ENCODE data around the gene TFF3.

Gene TFF3

DNA sequence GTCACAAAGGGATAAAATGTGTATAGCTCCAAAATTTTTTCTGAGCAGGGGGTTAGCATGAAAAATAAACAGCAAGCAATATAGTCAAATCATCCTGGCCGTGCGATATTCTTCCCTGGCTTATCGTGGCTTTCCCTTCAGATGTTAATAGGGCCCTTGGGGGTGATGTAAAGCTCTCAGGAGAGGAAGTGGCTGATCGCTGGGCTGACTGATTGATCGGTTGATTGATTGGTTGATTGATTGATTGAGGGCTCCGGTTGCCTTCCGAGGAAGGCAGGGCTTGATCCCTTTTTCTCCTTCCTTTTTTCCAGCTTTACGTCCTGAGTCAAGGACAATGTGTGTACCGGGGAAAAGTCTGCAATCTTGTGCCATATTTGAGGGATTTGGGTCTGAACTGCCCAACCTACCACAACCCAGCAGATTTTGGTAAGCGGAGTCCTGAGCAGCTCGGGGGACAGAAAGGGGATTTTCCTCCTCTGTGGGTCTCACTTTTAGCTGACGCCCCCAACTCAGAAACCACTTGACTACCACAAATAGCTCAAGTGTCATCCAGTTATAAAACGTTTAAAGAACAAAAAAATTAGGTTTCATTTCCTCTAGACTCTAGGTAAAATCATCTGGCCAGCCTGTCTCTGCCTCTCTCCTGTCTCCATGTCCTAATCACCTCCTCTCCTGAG, 29.5 kb downstream of the TFF3 start:
- no peak for DNase-seq

DNA sequence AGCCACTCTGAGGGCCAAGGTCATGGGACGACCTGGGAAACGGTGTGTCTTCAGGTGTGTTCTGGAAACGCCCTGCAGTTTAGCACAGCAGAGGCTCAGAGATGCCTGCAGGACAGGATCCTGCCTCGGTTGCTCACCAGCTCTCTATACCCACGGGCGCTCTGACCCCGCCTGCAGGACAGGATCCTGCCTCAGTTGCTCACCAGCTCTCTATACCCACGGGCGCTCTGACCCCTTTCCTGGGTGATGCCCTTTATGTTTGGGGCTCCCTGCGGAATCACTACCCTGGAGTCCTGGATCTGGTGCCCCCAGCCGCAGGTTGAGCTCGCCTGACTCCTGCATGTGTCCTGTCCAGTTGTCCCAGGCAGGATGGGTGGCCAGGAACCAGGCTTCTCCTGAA, 32.5 kb downstream of the TFF3 start:
- no peak for DNase-seq

DNA sequence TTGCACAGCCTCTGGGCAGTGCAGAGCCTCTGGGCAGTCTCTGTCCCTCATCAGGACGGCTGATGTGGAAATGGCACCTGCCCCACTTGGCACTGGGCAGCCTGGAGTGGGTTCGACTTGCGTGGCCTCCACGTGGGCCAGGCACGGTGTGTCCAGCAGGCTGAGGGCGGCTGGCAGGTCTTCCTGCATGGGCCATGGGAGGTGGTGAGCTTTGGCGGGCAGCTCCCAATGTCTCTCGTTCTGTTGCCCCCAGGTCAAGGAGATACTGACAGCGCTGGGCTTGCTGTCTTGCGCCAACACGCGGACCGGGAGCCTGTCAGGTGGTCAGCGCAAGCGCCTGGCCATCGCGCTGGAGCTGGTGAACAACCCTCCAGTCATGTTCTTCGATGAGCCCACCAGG, 33.2 kb downstream of the TFF3 start:
- DNase-seq: no peak

DNA sequence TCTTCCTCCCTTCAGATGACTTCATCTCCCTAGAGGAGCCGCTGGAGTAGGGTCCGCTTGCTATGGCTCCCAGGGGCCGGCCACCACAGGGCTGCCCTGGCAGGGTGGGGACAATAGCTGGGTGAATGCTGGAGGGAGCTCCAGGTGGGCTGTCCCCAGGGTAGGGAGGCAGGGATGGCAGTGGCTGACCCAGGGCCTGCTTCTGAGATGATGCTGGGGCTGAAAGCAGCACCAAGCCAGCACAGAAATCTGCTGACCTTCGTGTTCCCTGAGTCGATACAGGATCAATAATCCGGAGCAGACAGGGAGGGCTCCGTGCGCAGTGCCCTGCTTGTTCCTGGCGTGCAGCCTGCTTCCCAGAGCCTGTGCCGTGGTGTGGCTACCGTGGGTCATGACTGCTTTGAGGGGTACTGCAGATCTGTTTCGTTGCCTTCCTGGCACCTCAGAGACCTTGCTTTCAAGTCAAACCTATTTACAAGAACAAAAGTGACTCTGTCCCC, 34.0 kb downstream of the TFF3 start:
- DNase-seq: no peak

DNA sequence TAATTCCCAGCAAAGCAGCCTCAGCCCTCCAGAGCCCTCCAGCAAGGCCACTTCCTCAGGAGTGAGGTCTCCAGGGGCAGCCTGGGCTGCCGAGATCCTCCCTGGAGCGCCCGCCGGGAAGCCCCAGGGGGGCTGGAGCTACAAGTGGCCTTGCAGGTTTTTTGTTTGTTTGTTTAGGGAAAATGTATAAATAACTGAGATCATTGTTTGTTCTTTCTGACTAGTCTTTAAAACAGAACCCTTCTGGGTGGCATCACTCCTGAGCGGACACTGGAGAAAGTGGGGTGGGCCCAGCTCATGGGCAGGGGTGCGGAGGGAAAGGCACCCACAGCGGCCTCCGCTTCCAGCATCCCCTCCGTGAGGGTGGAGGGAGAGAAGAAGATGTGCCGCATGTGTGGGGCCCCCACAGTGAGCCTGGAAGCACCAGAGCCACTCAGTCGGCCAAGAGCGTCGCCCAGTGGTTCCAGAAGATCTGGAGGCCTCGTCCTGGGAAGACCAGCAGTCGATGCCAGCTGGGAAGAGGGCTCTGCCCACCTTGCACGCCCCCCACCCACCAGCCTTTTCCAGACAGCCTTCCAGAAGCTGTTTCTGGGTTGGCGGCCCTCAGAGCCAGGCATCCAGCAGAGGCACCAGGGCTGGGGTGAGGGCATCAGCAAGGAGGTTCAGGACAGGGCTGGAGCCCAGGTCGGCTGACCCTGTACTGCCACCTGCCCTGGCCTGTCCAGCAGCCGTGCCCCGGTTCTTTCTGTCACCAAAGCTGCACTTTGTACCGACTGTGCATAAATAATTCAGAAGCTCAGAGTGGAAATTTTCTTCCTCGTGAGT, 34.6 kb downstream of the TFF3 start:
- no peak for DNase-seq

DNA sequence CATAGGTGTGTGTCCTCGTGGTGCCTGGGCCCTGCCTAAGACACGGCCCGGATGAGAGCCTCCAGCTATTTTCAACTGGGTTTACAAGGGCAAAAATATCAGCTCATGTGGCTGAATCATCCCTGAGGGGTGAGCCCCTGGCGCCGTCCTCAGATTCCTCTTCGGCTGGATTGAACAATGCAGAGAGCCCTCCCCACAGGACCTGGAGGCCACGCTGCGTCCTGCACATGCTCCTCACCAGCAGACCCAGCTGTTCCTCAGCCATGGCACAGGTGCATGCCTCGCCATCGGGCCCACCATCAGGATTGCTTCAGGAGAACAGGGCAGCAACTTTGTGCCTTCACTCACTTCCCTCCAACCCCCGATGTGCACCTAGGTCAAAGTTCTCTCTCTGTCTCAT, 35.3 kb downstream of the TFF3 start:
- DNase-seq: no peak

DNA sequence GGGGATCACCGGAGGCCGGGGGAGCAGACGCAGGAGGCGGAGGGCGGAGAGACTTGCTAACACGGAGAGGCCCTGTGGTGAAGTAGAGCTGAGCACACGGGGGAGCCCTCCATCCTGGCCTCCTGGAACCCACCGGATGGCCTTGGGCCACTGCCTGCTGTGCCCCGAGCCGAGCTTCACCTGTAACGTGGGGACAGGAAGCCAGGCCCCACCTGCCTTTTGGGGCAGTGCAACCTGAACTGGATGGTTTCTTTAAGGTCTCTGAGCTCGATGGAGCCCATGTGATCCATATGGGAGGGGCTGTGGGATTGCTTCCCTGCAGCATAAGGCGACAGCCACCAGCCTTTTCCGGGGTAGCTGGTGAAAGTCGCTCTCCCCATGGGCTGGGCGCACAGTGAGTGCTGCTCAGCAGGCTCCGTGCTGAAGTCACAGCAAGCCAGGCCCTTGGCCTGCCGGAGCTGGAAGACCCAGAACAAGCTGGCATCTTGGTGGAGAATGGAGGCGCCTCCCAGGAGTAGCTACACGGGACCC, 35.8 kb downstream of the TFF3 start:
- DNase-seq: no peak

DNA sequence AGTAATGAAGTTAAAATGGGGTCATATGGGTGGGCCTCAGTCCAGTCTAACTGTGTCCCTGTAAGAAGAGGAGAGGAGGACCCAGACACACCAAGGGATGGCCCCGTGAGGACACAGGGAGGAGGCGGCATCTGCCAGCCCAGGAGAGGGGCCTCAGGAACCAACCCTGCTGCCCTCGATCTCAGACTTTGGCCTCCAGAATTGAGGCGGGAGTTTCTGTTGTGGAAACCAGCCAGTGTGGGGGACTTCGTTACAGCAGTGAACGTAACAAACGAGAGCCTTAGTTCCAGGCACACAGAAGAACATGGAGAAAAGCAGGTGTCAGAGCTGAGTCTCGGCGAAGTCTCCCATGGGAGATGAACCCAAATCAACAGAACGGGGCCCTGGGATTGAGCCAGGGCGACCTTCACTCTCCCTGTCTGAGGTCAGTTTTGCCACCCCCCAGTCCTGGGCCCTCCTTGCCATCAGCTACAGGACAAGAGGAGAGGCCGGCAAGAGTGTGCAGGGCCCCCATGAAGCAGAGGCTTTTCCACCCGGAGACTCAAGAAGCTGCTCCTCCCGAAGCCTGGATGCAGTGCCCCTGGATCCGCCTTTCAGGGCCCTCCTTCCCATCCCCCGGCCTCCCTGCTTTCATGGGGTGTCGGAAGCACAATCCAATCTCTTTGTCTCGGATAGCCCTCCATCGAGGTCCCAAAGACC, 36.6 kb downstream of the TFF3 start:
- DNase-seq: no peak

DNA sequence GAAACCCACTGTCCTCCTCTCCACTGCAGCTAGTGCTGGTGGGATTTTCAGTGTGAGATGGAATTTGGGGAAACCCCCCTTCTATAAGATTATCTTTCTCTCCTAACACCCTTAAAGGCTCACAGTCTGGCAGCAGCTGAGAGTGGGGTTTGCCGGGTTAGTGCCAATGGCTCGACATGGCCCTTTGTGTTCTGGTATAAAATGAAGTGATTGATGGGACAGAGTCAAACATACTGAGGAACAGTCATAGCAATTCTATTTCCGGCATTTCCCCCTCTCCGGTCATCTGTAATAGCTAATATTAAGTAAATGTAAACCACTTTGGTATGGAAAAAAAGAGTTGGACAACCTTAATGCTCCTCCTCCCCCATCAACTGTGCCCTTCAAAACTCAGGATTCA, 37.6 kb downstream of the TFF3 start:
- DNase-seq: no peak

DNA sequence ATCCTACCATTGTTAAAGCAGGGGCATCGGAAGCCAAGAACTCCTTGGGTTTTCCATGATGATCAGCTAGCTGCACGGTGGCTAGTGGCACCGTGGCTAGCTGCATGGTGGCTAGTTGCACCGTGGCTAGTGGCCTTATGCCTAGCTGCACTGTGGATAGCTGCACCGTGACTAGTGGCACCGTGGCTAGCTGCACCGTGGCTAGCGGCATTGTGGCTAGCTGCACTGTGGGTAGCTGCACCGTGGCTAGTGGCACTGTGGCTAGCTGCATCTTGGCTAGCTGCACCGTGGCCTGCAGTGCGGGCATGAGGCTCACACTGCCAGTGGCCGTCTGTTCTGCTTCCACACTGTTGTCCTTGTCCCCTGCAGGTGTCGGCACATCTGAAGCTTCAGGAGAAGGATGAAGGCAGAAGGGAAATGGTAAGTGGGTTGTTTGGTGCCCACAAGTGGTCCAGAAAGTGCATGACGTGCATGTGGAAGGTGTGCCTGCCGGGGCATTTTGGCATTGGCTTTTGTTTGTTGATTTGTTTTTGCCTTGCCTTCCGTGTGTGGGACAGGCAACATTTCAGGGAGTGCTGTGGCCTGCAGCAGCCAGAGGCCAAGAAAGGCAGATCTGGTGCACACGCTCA, 38.6 kb downstream of the TFF3 start:
- no peak for DNase-seq

DNA sequence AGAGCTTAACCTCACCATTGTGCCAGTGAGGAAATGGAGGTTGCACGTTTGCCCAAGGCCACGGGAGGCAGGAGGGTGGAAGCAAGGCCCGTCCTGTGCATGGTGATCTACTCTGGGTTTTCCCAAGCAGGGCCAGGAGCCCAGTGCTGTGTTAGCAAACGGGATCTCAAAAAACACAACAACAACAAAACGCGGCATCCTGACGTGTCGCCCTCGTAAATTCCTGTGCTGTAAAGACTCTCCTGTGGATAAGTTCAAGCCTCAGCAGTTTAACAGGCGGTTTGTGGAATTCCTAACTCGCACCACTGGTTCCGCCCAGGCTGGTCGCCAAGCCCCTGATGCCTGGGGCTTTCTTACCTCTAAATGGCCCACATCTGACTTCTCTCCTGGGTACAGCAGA, 39.1 kb downstream of the TFF3 start:
- DNase-seq: no peak

DNA sequence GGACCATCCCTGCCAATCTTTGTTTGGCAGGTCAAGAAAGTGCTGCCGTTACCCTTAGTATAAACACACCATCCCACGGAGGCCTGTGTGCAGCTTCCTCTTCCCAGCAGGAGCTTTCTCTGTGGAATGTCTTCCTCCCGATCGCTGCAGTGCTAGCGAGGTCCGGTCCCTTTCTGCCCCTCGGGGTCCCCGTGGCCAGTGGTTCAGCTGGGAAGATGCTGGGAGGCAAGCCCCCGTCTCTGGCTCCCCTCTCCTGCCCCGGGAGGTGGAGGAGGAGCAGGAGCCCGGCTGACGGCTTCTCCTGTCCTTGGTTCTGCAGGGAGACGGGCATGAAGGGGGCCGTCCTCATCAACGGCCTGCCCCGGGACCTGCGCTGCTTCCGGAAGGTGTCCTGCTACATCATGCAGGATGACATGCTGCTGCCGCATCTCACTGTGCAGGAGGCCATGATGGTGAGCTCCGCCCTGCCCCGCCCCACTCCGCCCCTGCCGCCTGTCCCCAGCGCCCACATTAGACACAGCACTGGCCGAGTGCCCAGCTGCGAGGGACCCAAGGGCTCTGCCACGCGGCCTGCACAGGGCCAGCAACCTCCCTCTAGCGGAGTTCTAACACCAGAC, 42.1 kb downstream of the TFF3 start:
- DNase-seq: no peak

DNA sequence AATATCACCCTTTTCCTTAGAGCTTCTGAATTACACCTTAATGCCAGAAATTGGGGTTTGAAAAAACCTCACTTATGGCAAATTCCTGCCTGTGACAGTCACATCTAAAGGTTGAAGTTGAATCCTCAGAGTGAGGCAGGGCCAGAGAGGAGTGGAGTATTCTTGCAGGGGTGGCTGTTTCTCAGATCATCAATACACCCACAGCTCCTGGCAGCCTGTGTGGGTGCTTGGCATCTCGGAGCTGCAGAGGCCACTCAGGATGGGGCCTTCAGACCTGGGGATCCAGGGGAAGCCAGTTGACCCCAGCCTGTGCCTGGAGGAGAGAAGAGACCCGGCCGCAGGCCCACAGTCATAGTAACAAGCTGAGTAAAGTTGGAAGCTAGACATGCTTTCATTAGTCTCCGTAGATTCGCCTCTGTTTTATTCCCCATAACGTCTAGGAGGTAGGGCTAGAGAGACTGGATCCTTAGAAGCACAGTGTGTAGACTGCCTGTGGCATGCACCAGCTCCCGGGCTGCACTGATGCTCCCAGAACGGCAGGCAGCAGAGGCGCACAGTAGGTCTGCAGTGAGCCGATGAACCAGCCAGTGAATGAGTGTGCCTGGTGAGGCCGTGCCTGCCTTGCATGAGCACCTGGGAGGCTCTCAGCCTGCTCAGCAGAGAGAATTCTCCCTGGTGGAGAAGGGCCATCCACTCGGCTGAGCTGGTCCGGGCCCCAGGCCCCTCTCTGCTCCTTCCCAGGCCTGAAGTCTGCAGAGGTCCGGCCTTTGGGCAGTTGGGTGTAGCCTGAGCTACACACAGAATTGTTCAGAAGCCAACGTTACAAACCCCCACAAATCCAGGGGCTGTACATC, 42.9 kb downstream of the TFF3 start:
- no peak for DNase-seq

DNA sequence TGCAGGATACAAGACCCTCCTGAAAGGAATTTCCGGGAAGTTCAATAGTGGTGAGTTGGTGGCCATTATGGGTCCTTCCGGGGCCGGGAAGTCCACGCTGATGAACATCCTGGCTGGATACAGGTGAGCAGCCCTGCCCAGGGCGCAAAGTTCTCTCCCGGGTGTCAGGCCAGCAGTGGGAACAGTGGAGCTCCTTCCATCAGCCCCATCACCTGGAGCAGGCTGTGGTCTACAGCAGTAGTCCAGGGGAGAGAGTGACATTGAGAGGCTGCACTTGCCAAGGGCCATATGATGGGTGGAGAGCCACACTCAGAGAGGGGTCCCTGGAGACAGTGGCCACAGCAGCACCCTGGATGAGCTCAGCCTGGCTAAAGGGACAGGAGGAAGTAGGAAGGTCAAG, 44.1 kb downstream of the TFF3 start:
- DNase-seq: no peak

DNA sequence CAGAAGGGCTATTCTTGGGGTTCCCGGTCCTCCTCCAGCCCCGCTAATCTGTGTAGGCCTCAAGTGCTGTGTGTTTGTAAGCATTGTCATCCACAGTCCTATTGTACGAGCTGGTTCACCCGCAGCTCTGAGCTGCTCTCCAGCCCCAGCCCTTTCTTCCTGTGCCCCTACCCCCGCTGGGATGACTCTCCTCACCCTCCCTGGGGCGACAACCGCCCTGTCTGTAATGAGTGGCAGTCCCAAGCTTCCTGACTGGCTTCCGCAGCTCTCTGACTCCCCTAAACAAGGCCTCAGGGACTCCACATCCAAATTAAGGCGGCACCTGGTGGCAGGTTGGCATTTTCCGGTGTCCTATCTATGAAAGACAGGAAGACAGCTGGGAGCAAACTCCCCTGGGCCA, 45.8 kb downstream of the TFF3 start:
- DNase-seq: peak; percentile 18

DNA sequence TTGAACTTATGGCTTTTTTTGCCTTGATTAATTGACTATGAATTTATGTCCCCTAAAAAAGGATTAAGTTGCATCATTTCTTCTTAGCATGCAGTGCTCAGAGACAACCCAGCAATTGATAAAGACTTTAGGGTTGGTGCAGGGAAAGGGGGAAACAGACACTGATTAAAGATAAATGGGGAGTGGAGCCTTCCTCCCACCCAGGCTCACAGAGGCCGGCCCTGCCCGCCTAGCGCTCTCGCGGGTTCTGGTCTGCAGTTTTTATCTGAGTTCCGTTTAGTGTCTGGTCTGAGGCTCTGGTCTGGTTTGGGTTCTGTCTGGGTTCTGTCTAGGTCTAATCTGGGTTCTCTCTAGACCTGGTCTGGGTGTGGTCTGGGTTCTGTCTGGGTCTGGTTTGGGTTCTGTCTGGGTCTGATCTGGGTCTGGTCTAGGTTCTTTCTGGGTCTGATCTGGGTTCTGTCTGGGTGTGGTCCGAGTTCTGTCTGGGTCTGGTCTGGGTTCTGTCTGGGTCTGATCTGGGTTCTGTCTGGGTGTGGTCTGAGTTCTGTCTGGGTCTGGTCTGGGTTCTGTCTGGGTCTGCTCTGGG, 48.1 kb downstream of the TFF3 start:
- no peak for DNase-seq

DNA sequence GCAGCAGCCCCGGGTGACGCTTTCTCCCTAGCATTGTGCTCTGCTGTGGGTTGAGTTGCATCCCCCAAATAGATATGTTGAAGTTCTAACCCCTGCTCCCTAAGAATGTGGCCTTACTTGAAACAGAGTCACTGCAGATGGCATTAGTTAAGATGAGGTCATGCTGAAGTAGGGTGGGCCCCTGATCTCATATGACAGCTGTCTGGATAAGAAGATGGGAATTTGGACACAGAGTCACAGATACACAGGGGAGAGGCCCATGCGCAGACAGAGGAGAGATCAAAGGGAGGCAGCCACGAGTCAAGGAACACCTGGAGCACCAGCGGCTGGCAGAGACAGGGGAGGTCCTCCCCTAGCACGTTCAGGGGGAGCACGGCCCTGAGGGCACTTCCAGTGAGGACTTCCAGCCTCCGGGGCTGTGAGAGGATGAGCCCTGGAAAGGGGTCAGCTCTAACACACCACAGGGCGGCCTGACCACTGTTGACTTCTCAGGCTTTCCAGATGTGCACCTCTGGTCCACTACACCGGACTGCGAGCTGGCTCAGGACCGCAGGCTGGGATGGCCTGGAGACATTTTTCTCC, 49.9 kb downstream of the TFF3 start:
- no peak for DNase-seq

DNA sequence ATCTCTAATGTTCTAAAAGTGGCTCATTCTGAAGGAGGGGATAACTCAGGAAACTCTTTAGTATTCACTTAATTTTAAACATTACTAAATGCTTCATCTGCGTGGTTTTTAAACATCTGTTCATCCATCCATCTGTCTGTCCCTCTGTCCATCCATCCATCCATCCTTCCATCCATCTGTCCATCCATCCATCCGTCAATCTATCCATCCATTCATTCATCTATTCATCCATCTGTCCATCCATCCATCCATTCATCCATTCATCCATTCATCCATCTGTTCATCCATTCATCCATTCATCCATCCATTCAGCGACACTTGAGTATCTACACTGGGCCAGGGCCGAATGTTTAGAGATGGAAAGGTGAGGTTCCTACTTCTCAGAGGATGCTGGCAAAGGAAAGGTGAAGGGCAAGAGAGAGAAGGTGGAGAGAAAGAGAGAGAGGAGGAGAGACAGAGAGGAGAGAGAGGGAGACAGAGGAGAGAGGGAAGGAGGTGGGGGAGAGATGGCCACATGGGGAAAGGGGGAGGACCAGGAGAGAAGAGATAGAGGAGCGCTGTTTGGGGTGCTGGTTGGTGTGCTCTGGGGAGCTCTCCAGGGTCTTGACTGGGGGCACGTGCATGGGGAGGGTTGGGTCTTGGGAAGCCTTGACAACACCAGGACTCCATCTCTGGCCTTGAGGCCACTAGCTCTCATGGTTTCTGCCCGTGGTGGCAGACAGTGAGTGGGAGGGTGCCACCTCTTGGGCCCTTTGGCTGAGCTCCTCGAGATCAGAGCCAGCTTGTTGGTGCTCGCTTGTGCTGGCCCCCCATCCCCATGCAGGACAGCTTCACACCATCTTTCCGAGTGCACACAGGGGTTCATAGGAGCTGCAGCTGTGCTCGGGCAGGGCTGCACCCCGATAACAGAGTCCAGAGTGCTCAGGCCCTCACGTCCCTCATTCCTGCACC, 50.7 kb downstream of the TFF3 start:
- DNase-seq: no peak

DNA sequence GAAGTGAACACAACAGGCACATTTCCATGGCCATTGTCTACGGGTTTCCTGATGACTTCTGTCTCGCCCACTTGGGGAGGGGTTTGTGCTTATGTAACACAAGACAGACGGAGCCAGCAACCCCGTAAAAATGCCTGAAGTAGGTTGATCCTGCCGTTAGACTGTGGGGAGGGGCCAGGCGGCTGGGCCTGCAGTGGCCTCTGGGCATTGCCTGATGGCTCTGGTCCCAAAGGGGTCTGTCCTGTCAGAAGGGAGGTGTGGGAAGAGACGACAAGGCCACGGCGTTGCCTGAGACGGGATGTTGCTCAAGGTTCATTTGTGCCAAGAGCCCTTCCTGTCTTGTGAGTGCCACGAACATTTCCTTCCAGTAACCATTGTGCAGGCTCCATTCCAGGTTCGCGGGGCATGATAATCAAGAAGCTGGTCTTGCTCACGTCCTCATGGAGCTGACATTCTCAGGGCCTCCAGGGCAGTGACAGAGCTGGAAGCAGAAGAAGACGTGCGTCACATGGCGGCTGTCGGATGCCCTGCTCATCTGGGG, 51.5 kb downstream of the TFF3 start:
- no peak for DNase-seq

Measured in activated CD4-positive, alpha-beta T cell treated with anti-CD3 and anti-CD28 coated beads for 48 hours (primary cell).